ENCODE results near the gene SCAMP4.

- TF ChIP-seq CTCF (IDR thresholded peaks at IDR 0.05; ENCODE audit: poor library complexity, severe bottlenecking) (no peak), EZH2 (IDR thresholded peaks at IDR 0.05; ENCODE audit: borderline replicate concordance, insufficient read depth, low read length, poor library complexity, severe bottlenecking) (no peak), MXI1 (conservative IDR thresholded peaks at IDR 0.05; ENCODE audit: poor library complexity, severe bottlenecking) (no peak), TAF1 (IDR thresholded peaks at IDR 0.05; ENCODE audit: low read depth) (no peak), EP300 (conservative IDR thresholded peaks at IDR 0.05; ENCODE audit: poor library complexity, severe bottlenecking) (no peak), POLR2AphosphoS5 (IDR thresholded peaks at IDR 0.05) (no peak), SMC3 (conservative IDR thresholded peaks at IDR 0.05; ENCODE audit: poor library complexity) (no peak), REST (IDR thresholded peaks at IDR 0.05; ENCODE audit: borderline replicate concordance) (no peak)
Measured at GRCh38 chr19:1944088-1944915, 39.1 kb downstream of the SCAMP4 start.
